A673 (cell line): ENCODE results near the gene ARHGAP26.

Source experiments
- EZH2 ChIP-seq: fragments of 200-600 bp; sonication (generic); IDR thresholded peaks from 2 replicates; pipeline ENCODE4 v1.6.1; 2017; ENCODE audit warnings: borderline replicate concordance, low read depth, mild to moderate bottlenecking, mixed read lengths, antibody characterized with exemption, low read length; ENCODE audit not compliant: poor library complexity, severe bottlenecking
- TF ChIP-seq, protein P1 (sequence below): fragments of 300-800, 200-600 bp; sonication (generic); conservative IDR thresholded peaks from 2 replicates; pipeline ENCODE4 v1.5.1; 2017; ENCODE audit warnings: low read depth, mild to moderate bottlenecking, antibody characterized with exemption, low read length, moderate library complexity, mixed read lengths

DNA sequence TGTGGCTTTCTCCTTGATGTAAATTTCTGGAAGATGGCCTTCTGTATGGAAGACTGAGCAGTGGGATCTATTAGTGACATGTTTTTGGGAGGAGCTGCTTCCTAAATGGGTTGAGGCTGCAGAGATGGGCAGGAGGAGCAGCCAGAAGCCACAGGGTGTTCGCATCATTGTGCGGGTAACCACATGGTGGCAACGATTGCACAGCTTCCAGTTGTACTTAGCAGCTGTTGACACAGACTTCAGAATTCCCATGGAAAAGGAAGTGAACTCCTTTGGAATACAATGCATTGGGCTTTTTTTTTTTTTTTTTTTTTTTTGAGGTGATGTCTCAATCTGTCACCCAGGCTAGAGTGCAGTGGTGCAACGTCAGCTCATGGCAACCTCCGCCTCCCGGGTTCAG is 336.0 kb downstream of the ARHGAP26 start:
- TF ChIP-seq, protein P1, sequence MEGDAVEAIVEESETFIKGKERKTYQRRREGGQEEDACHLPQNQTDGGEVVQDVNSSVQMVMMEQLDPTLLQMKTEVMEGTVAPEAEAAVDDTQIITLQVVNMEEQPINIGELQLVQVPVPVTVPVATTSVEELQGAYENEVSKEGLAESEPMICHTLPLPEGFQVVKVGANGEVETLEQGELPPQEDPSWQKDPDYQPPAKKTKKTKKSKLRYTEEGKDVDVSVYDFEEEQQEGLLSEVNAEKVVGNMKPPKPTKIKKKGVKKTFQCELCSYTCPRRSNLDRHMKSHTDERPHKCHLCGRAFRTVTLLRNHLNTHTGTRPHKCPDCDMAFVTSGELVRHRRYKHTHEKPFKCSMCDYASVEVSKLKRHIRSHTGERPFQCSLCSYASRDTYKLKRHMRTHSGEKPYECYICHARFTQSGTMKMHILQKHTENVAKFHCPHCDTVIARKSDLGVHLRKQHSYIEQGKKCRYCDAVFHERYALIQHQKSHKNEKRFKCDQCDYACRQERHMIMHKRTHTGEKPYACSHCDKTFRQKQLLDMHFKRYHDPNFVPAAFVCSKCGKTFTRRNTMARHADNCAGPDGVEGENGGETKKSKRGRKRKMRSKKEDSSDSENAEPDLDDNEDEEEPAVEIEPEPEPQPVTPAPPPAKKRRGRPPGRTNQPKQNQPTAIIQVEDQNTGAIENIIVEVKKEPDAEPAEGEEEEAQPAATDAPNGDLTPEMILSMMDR, result peak; percentile 48
- no peak for TF ChIP-seq EZH2
